HG03064 (cell line): ENCODE data around the gene RXRB.
"Not testable (repeated sequence)": the region's sequence is repeated elsewhere in the genome, so short reads cannot be mapped to it uniquely, and the experiment has no call there.

Experiments used
- ATAC-seq: cut with Tn5 transposase; IDR thresholded peaks from one replicate; pipeline ENCODE4 v1.9.1; 2021; ENCODE audit warnings: low read depth; ENCODE audit not compliant: unreplicated experiment

The RXRB gene

GRCh38 chr6:33200219-33201146 is at the start of gene RXRB, which contains the start of gene SLC39A7:
Gene RXRB (minus strand): TSS chr6:33200665. CDS start chr6:33200476, 189 bp downstream.
Gene SLC39A7 (plus strand): TSS chr6:33200867. CDS start chr6:33201246, 379 bp downstream.
- ATAC-seq = peak; percentile 40

GRCh38 chr6:33249732-33250630 is 49.5 kb upstream of the RXRB start:
- no peak for ATAC-seq

- peak; percentile 85 for ATAC-seq
Observed at GRCh38 chr6:33248932-33249731, 48.7 kb upstream of the RXRB start.

DNA sequence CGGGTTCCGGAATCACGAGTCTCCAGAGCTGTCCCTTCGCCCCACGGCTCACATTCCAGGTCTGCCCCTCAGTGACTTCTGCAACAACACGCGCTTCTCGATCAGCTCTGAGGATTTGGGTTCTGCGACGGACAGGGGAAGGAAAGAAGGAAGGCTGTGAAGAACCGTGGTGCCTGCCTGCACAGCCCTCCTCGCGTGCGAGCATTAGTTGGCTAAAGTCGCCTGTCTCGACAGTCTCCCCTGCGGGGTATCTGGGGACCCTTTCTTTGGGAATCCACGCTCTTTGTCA is 48.1 kb upstream of the RXRB start:
- ATAC-seq = no peak

DNA sequence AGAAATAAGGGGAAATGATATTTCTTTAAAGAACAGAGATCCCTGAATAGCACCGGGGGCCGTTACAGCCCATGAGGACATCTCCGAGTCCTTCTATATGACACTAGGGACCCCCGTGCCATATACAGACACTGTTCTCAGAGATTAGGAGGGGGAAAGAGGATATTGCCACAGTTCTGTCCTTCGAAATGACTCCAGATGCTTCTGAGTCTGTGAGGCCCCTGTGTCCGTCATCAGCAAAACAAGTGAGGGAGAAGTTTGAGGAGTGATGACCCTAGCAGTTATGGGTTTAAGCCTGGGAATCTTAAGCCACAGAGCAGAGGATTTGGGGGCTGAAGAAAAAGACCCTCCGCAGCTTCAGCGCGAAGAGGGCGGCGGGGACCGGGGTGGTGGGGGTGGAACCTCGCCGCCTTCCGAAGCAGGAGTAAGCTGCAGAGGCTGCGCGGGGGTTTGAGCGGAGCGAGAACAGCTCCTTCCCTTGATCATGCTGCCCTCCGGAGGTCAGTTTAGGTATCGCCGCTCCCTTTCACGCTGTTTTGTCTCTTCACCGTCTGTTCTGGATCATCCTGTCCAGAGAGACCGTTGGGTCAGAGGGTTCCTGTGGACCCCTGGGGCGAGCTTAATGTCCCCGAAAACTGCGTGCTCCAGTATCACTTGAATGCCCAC is 47.6 kb upstream of the RXRB start:
- no peak for ATAC-seq

GRCh38 chr6:33243476-33243875 is 43.0 kb upstream of the RXRB start:
- ATAC-seq = no peak

GRCh38 chr6:33241968-33242367 is 41.5 kb upstream of the RXRB start:
- ATAC-seq = no peak

DNA sequence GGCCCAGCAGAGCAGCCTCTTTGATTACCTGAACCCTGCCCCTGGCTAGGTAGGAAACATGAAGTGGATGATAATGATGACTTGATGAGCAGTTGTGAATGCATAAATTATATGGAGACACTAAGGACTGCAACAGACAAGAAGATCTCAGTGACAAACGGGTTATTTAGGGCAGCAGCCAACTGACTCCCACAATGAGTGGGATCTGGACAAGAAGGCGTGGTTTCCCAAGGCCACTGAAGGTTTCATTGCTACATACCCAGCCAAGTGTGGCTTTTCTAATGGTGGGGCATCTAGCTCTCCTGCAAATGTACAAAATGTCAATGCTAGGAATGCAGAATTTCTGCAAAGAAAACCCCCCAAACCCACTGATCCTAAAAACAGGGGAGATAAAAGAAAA is 37.3 kb upstream of the RXRB start:
- ATAC-seq = no peak

GRCh38 chr6:33236852-33237251 is 36.4 kb upstream of the RXRB start:
- no peak for ATAC-seq

GRCh38 chr6:33236328-33236727 is 35.9 kb upstream of the RXRB start:
- ATAC-seq = no peak

- ATAC-seq = no peak
Observed at GRCh38 chr6:33235221-33235634, 34.8 kb upstream of the RXRB start.

DNA sequence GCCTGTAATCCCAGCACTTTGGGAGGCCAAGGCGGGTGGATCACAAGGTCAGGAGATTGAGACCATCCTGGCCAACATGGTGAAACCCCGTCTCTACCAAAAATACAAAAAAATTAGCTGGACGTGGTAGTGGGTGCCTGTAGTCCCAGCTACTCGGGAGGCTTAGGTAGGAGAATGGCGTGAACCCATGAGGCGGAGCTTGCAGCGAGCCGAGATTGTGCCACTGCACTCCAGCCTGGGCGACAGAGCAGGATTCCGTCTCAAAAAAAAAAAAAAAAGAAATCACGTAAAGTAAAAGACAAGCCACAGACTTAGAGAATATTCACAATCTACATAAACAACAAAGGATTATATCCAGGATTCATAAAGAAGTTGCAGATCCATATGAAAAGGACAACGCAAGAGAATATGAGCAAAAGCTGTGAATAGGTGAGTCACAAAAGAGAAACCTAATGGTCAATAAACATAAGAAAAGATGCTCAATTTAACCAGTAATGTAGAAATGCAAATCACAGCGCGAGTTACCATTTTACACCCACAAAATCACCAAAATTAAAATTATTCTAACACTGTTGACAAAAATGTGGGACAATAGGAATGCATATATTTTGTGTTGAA is 26.1 kb upstream of the RXRB start:
- ATAC-seq = not testable (repeated sequence)

DNA sequence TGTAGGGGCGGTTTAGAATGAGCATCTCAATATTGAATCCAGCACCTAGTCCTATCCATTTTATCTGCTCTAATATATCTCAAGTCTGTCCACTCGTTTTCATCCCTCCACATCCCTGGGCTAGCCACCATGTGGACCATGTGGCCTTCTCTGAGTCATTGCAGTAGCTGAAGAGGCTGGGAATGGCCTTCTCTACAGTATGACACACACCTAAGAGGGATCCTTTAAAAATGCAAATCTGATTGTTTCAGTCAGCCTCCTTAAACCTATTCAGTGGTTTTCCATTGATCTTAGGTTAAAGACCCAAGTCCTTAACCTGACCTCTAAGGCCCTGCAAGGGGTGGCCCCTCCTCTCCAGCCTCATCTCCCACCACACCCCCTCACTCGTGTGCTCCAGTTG is 17.2 kb upstream of the RXRB start:
- no peak for ATAC-seq

DNA sequence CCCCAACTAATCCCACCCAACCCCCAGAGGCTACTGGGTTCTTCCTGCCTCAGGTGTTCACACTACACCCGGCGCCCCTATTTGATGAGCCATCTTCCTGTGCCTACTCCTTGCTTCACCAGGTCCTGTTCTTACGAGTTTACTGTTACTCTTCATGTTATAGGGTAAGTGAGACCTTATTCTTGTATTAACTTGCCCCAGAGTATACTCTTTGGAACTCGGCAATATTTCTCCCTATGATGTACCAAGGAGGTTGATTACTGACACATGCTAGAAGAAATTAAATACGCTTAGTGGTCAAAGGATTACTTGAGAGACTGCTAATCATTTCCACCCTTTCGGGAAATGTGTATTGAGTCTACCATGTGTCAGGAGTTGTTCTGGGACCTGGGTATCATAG is 16.8 kb upstream of the RXRB start:
- ATAC-seq = no peak

GRCh38 chr6:33216117-33216649 is 15.7 kb upstream of the RXRB start:
- ATAC-seq = no peak

DNA sequence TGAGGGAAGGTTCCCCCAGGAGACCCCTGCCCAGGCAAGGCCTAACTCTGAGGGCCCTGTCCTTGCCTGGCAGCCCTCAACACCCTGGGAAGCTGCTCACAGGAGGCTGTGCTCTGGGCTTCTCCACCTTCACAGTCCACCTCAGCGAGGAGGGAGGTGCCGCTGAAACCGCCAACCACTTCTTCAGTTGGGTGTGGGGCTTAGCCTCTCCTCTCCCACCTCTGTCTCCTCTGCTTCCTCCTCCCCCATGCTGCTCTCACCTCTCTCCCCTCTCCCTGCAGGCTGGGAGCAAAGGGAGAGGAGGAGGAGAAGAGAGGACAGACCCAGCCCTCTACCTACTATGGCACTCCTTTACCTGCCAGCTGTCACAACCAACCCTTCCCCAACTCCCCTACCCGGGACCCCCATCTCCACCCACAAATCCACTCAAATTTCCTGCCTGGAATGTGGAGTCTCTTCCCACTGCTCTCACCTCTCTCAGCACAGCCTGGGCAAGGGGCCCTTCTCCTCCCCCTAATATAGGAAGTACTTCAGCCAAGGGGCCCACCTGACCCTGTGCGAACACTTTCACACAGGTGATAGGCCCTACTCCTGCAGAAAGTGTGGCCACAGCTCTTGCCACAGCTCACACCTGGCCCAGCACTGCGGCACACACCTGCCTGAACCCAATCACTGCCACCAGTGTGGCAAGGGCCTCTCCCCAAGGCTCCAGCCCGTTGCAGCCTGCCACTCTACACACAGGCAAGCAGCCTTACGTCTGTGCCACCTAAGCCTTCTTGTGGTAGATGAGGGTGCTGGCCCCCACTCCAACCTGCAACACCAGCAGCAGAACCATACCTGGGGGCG is 15.0 kb upstream of the RXRB start:
- ATAC-seq = no peak

- ATAC-seq = no peak
Observed at GRCh38 chr6:33213989-33214335, 13.5 kb upstream of the RXRB start.

DNA sequence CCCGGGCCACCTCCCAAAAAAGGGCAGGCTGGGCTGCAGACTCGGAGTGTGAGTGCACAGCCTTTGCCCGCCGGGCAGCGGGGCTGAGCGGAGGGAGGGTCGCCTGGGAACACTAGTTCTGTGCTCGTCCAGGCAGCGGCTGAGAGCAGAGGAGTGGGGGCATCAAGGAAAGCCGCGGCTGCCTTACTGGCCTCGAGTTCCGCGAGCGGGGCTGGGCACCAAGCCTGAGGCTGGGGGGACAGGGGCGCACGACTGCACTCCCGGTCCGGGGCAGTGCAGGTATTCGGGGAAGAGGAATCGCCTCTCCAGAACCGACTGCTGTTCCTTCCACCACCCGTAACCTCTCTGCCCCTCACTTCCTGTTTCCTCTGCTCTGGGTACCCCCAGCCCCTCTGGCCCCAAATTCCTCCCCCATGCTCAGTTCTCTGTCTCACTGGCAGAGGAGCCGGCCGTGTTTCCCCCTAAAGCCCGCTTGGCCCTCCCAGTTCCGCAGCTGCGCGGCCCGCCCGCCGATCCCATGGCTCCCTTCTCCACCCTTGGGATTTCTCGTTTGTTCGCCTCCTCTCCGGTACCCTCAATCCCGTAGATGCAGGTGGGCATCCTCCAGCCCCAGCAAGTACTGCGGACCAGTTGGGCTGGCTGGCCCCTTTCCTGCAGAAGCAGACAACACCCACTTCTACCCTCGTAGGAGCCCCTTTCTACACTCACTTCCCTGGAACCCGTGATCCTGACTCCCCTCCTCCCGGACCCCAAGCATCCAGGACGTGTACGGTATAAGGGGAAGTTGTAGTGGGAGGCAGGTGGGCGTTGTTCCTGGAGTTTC is 12.9 kb upstream of the RXRB start:
- ATAC-seq = no peak
